K562 (cell line): ENCODE data around the gene RIIAD1.

Experiments used
- CTBP1 ChIP-seq: fragments of 450-650 bp; IDR thresholded peaks from 2 replicates; pipeline ENCODE4 v1.6.1; 2016; ENCODE audit warnings: borderline replicate concordance
- MEF2A ChIP-seq: IDR thresholded peaks from 2 replicates; pipeline ENCODE4 v1.6.1; 2011; ENCODE audit warnings: low read depth, mild to moderate bottlenecking, low read length, moderate library complexity; ENCODE audit not compliant: control insufficient read depth
- POLR2AphosphoS5 ChIP-seq: IDR thresholded peaks from 2 replicates; pipeline ENCODE4 v1.6.1; 2011; ENCODE audit warnings: mild to moderate bottlenecking, low read depth, low read length, moderate library complexity; ENCODE audit not compliant: control insufficient read depth, insufficient read depth
- RAD21 ChIP-seq, 2 experiments: fragments of 250-450 bp in 1 of 2; fragments of 450-650 bp in 1 of 2; sonication (Bioruptor Pico) in 1 of 2; formaldehyde crosslinking in 1 of 2; IDR thresholded peaks in 1 of 2; conservative IDR thresholded peaks in 1 of 2; 2 replicates each; pipeline versions ENCODE4 v1.4.0 to v1.8.0; 2020 to 2022; ENCODE audit warnings: mild to moderate bottlenecking in 2 of 2, moderate library complexity in 1 of 2
- ZHX1 ChIP-seq: fragments of 150-350 bp; conservative IDR thresholded peaks from 2 replicates; pipeline ENCODE4 v1.6.1; 2014; ENCODE audit warnings: low read length
- ZNF431 ChIP-seq: sonication (generic); formaldehyde crosslinking; IDR thresholded peaks from 2 replicates; pipeline ENCODE4 v1.8.0; 2022; ENCODE audit warnings: mild to moderate bottlenecking, missing genetic modification reagents

DNA sequence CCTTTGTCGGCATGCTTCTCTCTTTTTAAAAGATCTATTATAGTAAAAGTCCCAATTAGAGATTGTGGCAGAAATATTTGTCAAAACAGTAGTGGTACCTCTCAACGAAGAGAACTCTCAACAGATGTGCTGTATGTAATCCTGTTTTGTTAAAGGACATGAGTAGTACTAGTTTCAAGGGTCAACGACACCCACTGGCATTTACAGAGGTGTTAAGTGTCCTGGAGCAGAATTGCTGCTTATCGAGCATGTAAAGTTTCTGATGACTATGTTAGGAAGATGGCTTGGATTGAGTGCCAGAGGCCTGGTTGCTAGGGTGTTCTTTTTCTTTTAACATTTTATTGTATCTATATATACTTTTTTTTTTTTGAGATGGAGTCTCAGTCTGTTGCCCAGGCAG lies 31.8 kb upstream of the RIIAD1 start:
- TF ChIP-seq ZNF431 (CRISPR knock-in tag): no peak
- TF ChIP-seq ZHX1: no peak
- TF ChIP-seq CTBP1: no peak
- no peak for TF ChIP-seq MEF2A
- TF ChIP-seq POLR2AphosphoS5: no peak
- no peak for TF ChIP-seq RAD21 (CRISPR knock-in tag; conservative IDR thresholded peaks at IDR 0.05 in 1 of 2, IDR thresholded peaks at IDR 0.05 in 1 of 2)
